ENCODE measurements around the gene DOP1A. TPM values are rescaled to one million over a fixed set of nuclear protein-coding genes. Genes with fewer than 3 reads are reported as not detected.

Gene DOP1A
- total RNA-seq, 4 donors from 2014 or later, result 32.8 to 48.1 (median 36.0) TPM

DNA sequence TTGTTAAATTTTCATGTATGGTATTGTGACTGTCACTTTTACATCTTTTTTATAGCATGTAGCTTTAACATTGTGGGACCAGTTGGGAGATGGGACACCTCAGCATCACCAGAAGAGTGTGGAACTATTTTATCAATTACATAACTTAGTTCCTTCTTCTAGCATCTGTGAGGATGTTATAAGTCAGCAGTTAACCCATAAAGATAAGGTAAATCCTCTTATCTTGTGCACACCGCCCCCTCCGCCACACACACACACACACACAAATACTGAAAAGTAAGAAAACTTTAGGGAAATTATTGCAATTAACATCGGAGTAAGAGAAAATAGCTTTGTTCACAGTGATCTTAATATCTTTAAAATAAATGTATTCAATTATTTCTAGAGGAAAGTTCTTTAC lies 64.7 kb downstream of the DOP1A start:
- Histone ChIP-seq H3K4me1 (no peaks in the 10 kb centered on the region), H3K9me3 (no peaks in the 10 kb centered on the region), H3K27me3 (no peaks in the 10 kb centered on the region), H3K36me3 (peaks cover 3 to 84% of the 10 kb centered on the region in 2 donors), H3K4me3 (no peak overlapping the region), H3K27ac (no peak overlapping the region)
- 90 to 98% methylated on average over 3 of the region's 3 CpGs for WGBS, 2 donors (ENCODE audit: low coverage in 1 of 2)
- TF ChIP-seq POLR2AphosphoS5 (IDR thresholded peaks at IDR 0.05) (no peak), EP300 (IDR thresholded peaks at IDR 0.05) (no peak), POLR2A (IDR thresholded peaks at IDR 0.05) (no peak)
- TF ChIP-seq, protein P1, sequence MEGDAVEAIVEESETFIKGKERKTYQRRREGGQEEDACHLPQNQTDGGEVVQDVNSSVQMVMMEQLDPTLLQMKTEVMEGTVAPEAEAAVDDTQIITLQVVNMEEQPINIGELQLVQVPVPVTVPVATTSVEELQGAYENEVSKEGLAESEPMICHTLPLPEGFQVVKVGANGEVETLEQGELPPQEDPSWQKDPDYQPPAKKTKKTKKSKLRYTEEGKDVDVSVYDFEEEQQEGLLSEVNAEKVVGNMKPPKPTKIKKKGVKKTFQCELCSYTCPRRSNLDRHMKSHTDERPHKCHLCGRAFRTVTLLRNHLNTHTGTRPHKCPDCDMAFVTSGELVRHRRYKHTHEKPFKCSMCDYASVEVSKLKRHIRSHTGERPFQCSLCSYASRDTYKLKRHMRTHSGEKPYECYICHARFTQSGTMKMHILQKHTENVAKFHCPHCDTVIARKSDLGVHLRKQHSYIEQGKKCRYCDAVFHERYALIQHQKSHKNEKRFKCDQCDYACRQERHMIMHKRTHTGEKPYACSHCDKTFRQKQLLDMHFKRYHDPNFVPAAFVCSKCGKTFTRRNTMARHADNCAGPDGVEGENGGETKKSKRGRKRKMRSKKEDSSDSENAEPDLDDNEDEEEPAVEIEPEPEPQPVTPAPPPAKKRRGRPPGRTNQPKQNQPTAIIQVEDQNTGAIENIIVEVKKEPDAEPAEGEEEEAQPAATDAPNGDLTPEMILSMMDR (IDR thresholded peaks at IDR 0.05), result no peak
- ATAC-seq, result no peak

GRCh38 chr6:83138118-83138722 lies 70.7 kb downstream of the DOP1A start:
- ATAC-seq, result no peak
- Histone ChIP-seq H3K4me3 (no peak overlapping the region), H3K36me3 (peaks cover 4 to 89% of the 10 kb centered on the region in 2 donors), H3K27me3 (no peaks in the 10 kb centered on the region), H3K4me1 (no peaks in the 10 kb centered on the region), H3K9me3 (no peaks in the 10 kb centered on the region), H3K27ac (no peak overlapping the region)
- 93 to 96% methylated on average over 5 of the region's 5 CpGs for WGBS, 2 donors (ENCODE audit: low coverage in 1 of 2)
- TF ChIP-seq POLR2A (IDR thresholded peaks at IDR 0.05) (no peak), EP300 (IDR thresholded peaks at IDR 0.05) (no peak), POLR2AphosphoS5 (IDR thresholded peaks at IDR 0.05) (no peak)
- TF ChIP-seq, protein P1 (IDR thresholded peaks at IDR 0.05), result no peak

GRCh38 chr6:83138758-83139157 lies 71.3 kb downstream of the DOP1A start:
- H3K36me3 ChIP-seq, result peaks cover 4 to 94% of the 10 kb centered on the region in 2 donors
- H3K27me3 ChIP-seq, result no peaks in the 10 kb centered on the region
- H3K4me1 ChIP-seq, result no peaks in the 10 kb centered on the region
- H3K4me3 ChIP-seq, result no peak overlapping the region
- no peaks in the 10 kb centered on the region for H3K9me3 ChIP-seq
- WGBS, 2 donors (ENCODE audit: low coverage in 1 of 2), result 81 to 82% methylated on average over 3 of the region's 3 CpGs
- no peak overlapping the region for H3K27ac ChIP-seq
- TF ChIP-seq, protein P1 (IDR thresholded peaks at IDR 0.05), result no peak
- TF ChIP-seq POLR2AphosphoS5 (IDR thresholded peaks at IDR 0.05), result no peak
- ATAC-seq, result no peak

DNA sequence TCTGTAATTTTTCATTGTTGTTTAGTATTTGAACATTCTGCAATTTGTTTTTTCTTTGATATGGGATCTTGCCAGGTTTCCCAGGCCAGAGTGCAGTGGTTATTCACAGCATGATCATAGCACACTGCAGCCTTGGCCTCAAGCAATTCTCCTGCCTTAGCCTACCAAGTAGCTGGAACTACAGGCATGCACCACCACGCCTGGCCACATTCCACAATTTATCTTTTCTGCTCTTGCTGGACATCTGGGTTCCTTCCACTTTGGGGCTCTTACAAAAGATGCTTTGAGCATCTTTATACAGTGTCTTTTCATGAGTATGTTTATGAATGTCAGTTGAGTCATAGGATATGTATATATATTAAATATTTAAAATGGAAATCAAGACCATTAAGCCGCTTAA lies 83.6 kb downstream of the DOP1A start:
- Histone ChIP-seq H3K36me3 (peaks cover 4 to 96% of the 10 kb centered on the region in 2 donors), H3K9me3 (no peaks in the 10 kb centered on the region), H3K27me3 (no peaks in the 10 kb centered on the region), H3K27ac (no peak overlapping the region), H3K4me1 (no peaks in the 10 kb centered on the region), H3K4me3 (no peak overlapping the region)
- TF ChIP-seq POLR2AphosphoS5 (IDR thresholded peaks at IDR 0.05), result no peak
- no peak for TF ChIP-seq EP300 (IDR thresholded peaks at IDR 0.05)
- ATAC-seq, result no peak
- 82 to 93% methylated on average over 2 of the region's 2 CpGs for WGBS, 2 donors (ENCODE audit: low coverage in 1 of 2)

- Histone ChIP-seq H3K4me3 (no peak overlapping the region), H3K27ac (no peak overlapping the region), H3K36me3 (peaks cover 4 to 98% of the 10 kb centered on the region in 2 donors), H3K27me3 (no peaks in the 10 kb centered on the region), H3K4me1 (no peaks in the 10 kb centered on the region), H3K9me3 (no peaks in the 10 kb centered on the region)
- no peak for TF ChIP-seq POLR2AphosphoS5 (IDR thresholded peaks at IDR 0.05)
- TF ChIP-seq, protein P1 (IDR thresholded peaks at IDR 0.05), result no peak
- TF ChIP-seq EP300 (IDR thresholded peaks at IDR 0.05), result no peak
- no peak for TF ChIP-seq POLR2A (IDR thresholded peaks at IDR 0.05)
- WGBS, 2 donors (ENCODE audit: low coverage in 1 of 2), result 71 to 78% methylated on average over 1 of the region's 1 CpG
- no peak for ATAC-seq
These were observed 85.4 kb downstream of the DOP1A start for GRCh38 chr6:83152913-83153312.

Measured in gastroesophageal sphincter (tissue), 4 donors.